Ascending aorta (tissue), 2 donors: ENCODE data around the gene FOXP1. TPM values are rescaled to one million over a fixed set of nuclear protein-coding genes. Genes with fewer than 3 reads are reported as not detected.

Experiments used
- DNase-seq, 2 donors: peaks; one replicate each; pipeline ENCODE4 v3.0.0-alpha.2; 2019; ENCODE audit warnings: low spot score in 2 of 2
- H3K27ac ChIP-seq, 2 donors: fragments of 200-600 bp; sonication (generic); one replicate each; pipeline ENCODE4 v1.5.1; 2016 to 2017; ENCODE audit warnings: mild to moderate bottlenecking in 1 of 2
- H3K27me3 ChIP-seq: fragments of 200-600 bp; sonication (generic); one replicate; pipeline ENCODE4 v1.5.1; 2017
- H3K36me3 ChIP-seq, 2 donors: fragments of 200-600 bp; sonication (generic); one replicate each; pipeline ENCODE4 v1.5.1; 2016
- H3K4me1 ChIP-seq, 2 donors: fragments of 200-600 bp; sonication (generic); one replicate each; pipeline ENCODE4 v1.5.1; 2016 to 2017; ENCODE audit warnings: mild to moderate bottlenecking in 1 of 2
- H3K4me3 ChIP-seq, 2 donors: fragments of 200-600 bp; sonication (generic); one replicate each; pipeline ENCODE4 v1.5.1; 2016 to 2017; ENCODE audit warnings: mild to moderate bottlenecking in 1 of 2
- H3K9me3 ChIP-seq, 2 donors: fragments of 200-600 bp; sonication (generic); one replicate each; pipeline ENCODE4 v1.5.1; 2016
- intact Hi-C: fragments of 100-400 bp; cut with DNase I; formaldehyde crosslinking; loops from one replicate; pipeline ENCODE4 v1.15.1; 2023
- total RNA-seq: library from RNA; depleted of rRNA; stranded (reverse); fragments of >200 nt; gene quantifications from one replicate; pipeline ENCODE4 v1.1.0, GENCODE V29; 2016
- TF ChIP-seq, protein P1 (sequence below), 3 experiments: fragments of 200-600 bp in 2 of 3; fragments of 450-650 bp in 1 of 3; sonication (generic) in 2 of 3; IDR thresholded peaks; one replicate each; pipeline ENCODE4 v1.5.1; 2016 to 2019; ENCODE audit warnings: antibody characterized with exemption in 3 of 3, mild to moderate bottlenecking in 1 of 3, moderate library complexity in 1 of 3

Gene FOXP1
- total RNA-seq, 1 donor from 2014 or later, result 171 TPM

GRCh38 chr3:71559578-71560162, 23.9 kb downstream of the FOXP1 start:
- Histone ChIP-seq H3K27me3 (no peaks in the 10 kb centered on the region), H3K9me3 (no peaks in the 10 kb centered on the region), H3K4me3 (no peak overlapping the region), H3K36me3 (peaks cover 0 to 8% of the 10 kb centered on the region in 2 donors), H3K27ac (no peak overlapping the region), H3K4me1 (no peaks in the 10 kb centered on the region)
- DNase-seq, result no peak
- TF ChIP-seq, protein P1, sequence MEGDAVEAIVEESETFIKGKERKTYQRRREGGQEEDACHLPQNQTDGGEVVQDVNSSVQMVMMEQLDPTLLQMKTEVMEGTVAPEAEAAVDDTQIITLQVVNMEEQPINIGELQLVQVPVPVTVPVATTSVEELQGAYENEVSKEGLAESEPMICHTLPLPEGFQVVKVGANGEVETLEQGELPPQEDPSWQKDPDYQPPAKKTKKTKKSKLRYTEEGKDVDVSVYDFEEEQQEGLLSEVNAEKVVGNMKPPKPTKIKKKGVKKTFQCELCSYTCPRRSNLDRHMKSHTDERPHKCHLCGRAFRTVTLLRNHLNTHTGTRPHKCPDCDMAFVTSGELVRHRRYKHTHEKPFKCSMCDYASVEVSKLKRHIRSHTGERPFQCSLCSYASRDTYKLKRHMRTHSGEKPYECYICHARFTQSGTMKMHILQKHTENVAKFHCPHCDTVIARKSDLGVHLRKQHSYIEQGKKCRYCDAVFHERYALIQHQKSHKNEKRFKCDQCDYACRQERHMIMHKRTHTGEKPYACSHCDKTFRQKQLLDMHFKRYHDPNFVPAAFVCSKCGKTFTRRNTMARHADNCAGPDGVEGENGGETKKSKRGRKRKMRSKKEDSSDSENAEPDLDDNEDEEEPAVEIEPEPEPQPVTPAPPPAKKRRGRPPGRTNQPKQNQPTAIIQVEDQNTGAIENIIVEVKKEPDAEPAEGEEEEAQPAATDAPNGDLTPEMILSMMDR (IDR thresholded peaks at IDR 0.05), result no peak
- intact Hi-C loops, result no loop called here

- H3K27ac ChIP-seq, result no peak overlapping the region
- intact Hi-C loops, result no loop called here
- no peaks in the 10 kb centered on the region for H3K9me3 ChIP-seq
- no peak for DNase-seq
- peaks cover 0 to 8% of the 10 kb centered on the region in 2 donors for H3K36me3 ChIP-seq
- no peaks in the 10 kb centered on the region for H3K27me3 ChIP-seq
- TF ChIP-seq, protein P1 (IDR thresholded peaks at IDR 0.05), result no peak
- no peaks in the 10 kb centered on the region for H3K4me1 ChIP-seq
- H3K4me3 ChIP-seq, result no peak overlapping the region
These were observed 24.5 kb downstream of the FOXP1 start for GRCh38 chr3:71559021-71559420.

DNA sequence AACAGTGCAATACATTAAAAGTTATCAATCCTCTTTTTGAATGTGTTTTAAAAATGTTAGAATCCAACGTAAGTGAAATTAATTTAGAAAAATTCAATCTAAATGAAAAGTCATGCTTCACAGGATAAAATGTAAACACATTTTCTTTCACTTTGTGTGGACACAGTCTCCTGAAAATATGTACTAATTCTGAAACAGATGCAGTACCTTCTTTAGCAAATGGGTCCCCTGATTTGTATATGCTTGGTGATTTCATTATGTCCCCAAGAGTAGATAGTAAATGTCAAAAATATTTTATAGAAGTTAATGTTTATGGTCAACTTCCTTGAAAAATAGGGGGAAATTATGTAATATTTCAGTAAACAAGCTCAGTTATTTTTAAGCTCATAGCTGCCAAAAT, 28.9 kb downstream of the FOXP1 start:
- Histone ChIP-seq H3K4me1 (peaks cover 0 to 7% of the 10 kb centered on the region in 2 donors), H3K27me3 (no peaks in the 10 kb centered on the region), H3K4me3 (no peak overlapping the region), H3K27ac (no peak overlapping the region), H3K9me3 (no peaks in the 10 kb centered on the region), H3K36me3 (no peaks in the 10 kb centered on the region)
- intact Hi-C loops, result no loop called here
- no peak for DNase-seq
- TF ChIP-seq, protein P1 (IDR thresholded peaks at IDR 0.05), result no peak

DNA sequence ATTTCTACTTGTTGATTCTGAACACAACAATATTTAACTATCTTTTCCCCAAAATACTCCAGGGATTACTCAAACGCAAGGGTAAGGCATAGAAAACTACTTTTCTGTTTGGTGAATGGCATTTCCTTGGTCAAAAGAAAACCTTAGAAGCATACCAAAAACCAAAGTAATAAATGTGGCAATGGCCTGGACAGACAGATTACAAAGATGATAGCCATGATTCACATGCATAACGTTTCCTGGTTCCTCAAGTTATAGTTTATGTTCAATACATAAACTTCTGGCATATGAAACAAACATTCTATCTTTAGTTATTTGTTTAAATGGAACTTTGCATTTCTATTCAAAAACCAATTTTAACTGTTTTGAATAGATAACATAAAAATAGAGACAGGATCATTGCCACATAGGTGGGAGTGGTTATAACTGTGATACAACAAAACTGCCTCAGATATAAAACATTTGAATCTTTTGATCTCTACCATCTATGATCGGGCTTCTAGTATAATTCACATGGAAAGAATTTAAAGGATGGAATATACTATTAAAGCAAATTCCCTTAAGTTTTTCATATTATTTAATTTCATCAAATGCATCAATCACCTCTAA, 32.1 kb downstream of the FOXP1 start:
- intact Hi-C loops, result no loop called here
- no peaks in the 10 kb centered on the region for H3K9me3 ChIP-seq
- H3K36me3 ChIP-seq, result no peaks in the 10 kb centered on the region
- H3K4me1 ChIP-seq, result peaks cover 0 to 7% of the 10 kb centered on the region in 2 donors
- TF ChIP-seq, protein P1 (IDR thresholded peaks at IDR 0.05), result no peak
- DNase-seq, result no peak
- no peak overlapping the region for H3K27ac ChIP-seq
- no peaks in the 10 kb centered on the region for H3K27me3 ChIP-seq
- H3K4me3 ChIP-seq, result no peak overlapping the region

DNA sequence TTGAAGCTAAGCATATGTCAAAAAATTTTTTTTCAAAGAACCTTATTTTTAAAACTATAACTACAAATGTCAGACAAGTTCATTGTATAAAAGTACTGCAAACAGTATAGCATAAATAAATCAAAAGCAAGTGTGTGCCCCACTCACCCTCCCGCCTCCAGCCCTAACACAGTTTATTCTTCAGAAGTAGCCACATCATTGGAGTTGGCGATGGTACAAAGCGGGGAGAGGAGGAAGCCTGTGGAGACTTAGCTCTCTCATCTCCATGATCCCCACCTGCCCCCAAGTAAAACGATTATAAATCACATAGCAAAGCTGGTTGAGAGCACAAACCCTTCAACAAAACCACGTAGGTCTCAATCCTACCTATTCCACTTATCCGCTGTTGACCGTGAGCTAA, 33.6 kb downstream of the FOXP1 start:
- TF ChIP-seq, protein P1 (IDR thresholded peaks at IDR 0.05), result no peak
- no peak overlapping the region for H3K4me3 ChIP-seq
- H3K36me3 ChIP-seq, result no peaks in the 10 kb centered on the region
- intact Hi-C loops, result no loop called here
- DNase-seq, result no peak
- H3K4me1 ChIP-seq, result peaks cover 0 to 7% of the 10 kb centered on the region in 2 donors
- H3K9me3 ChIP-seq, result no peaks in the 10 kb centered on the region
- H3K27me3 ChIP-seq, result no peaks in the 10 kb centered on the region
- H3K27ac ChIP-seq, result no peak overlapping the region
